GM19023 (cell line): Measurements from ENCODE around the gene ATF5.

Experiments
- ATAC-seq: cut with Tn5 transposase; IDR thresholded peaks from one replicate; pipeline ENCODE4 v1.9.1; 2021; ENCODE audit warnings: mild to moderate bottlenecking, moderate library complexity; ENCODE audit not compliant: unreplicated experiment

ATF5 gene, protein sequence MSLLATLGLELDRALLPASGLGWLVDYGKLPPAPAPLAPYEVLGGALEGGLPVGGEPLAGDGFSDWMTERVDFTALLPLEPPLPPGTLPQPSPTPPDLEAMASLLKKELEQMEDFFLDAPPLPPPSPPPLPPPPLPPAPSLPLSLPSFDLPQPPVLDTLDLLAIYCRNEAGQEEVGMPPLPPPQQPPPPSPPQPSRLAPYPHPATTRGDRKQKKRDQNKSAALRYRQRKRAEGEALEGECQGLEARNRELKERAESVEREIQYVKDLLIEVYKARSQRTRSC

DNA sequence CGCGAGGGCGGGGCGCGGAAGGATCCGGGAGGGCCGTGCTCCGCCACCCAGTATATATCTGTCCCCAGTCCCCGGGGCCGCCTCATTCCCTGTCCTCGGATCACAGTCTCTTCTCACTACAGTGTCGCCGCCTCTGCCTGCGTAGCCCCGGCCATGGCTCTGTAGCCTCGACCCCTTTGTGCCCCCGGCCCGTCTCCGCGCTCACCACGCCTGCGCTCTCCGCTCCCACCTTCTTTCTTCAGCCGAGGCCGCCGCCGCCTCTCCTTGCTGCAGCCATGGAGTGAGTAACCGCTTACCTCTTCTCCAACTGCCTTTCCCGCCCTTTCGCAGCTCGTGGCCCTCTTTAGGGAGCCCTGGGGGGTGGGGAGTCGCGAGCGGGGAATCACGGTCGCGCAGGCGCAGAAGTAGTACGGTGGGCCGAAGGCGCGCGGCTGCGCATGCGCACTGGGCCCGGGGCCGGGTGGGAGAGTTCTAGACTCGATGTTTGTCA, at the start of gene ATF5, which contains the start of gene NUP62:
Gene ATF5 (plus strand): TSS at position 85 of the 490 bp plus-strand sequence. CDS start 1,646 bp downstream, outside the sequence.
Gene NUP62 (minus strand): TSS at position 384 of the 490 bp plus-strand sequence. CDS start 19,697 bp downstream, outside the sequence.
- peak; percentile 42 for ATAC-seq

DNA sequence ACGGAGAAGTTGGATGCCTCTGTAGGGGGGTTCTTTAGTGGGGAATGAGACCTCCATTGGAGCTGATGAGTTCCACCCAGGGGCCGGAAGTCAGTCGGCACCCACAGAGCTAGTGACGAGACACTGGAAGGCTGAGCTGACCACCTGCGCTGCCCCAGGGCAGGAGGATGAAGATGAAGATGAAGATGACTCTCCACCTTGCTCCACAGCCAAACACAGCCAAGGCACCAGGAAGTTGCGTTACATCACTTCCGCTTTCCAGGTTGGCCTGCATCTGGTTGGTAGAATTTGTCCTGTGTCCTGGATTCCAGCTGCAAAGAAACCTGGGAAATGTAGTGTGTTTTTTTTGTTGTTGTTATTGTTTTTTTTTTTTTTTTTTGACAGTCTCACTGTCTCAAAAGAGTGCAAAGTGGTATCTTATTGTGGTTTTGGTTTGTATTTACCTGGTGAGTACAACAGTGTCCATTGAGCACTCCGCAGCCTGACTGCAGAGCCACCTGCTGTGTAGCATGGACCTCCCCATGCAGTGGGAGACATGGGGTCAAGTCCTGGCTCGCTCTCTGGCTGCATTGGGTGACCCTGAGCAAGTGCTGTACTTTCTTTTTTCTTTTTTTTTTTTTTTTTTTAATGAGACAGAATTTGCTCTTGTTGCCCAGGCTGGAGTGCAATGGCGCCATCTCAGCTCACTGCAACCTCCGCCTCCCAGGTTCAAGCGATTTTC, 49.6 kb upstream of the ATF5 start:
- no peak for ATAC-seq

DNA sequence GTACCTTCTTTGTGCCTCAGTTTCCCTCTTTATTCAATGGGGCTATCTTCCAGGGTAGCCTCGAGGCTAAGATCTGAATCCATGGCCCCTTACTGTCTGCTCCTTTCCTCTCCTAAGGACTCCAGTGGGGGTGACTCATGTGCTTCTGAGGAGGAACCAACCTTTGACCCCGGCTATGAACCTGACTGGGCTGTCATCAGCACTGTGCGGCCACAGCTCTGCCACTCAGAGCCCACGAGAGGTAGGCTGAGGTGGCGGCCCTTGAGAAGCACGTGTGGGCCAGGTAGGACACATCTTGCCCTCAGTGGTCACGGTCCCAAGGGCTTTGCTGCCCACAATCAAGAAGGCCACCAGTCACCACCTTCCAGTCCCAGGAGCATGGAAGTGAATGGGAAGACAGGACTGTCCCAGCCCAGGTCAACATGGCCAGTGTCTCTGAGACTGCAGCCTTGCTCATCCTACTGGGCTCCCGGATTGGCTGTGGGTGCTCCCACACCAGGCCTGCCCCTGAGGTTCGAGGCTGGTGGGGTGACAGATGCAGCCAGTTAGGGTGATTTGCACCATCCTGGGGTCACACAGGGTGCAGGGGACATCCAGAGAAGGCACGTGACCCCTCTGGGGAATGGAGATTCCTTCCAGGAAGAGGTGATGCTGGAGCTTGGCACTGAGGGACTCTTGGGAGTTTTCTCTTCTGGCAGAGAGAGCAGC, 48.7 kb upstream of the ATF5 start:
- ATAC-seq, result no peak

- ATAC-seq, result no peak
Observed at GRCh38 chr19:49881186-49881585, 47.8 kb upstream of the ATF5 start.

DNA sequence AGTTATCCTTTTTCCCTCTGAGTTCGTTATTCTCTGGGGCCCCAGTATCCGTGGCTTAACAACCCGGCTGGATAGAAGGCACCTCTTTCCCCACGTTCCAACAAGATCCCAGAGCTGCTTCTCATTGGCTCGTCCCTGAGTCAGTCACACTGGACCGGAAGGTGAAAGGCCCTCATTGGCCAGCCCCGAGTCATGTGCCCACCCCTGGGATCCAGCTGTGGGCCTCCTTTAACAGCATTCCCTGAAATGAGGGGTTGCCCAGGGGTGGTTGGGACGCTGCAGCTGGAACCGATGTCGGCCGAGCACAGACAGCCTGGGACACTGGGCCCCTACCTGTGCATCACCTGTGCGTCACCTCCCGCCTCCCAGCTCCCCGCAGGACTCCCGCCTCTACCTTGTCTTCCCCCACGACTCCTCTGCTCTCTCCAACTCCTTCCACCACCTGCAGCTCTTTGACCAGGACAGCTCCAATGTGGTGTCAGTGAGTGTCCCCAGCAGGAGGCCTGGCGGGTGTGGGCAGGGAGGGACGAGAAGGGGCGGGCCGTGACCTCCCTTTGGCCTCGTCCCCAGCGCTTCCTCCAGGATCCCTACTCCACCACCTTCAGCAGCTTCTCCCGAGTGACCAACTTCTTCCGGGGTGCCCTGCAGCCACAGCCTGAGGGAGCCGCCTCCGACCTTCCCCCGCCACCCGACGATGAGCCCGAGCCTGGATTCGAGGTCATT, 47.2 kb upstream of the ATF5 start:
- no peak for ATAC-seq

- no peak for ATAC-seq
Observed at GRCh38 chr19:49882643-49883042, 46.4 kb upstream of the ATF5 start.

DNA sequence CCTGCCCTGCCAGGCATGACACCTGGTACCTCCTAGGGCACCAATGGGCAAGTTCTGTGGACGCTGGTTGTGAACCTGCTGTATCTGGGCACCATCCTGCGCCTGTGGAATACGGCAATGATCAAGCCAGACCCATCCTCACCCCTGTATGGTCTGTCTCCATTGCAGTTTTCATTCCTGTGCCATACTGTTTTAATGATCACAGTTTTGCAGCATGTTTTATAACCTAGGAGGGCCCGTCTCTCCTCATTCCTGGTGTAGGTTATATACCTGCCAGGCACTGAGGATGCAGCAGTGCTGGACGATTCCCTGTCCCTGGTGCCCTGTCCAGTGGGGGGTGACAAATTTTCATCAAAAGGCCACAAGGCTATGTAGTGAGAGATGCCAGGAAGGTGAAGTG, 45.9 kb upstream of the ATF5 start:
- no peak for ATAC-seq

DNA sequence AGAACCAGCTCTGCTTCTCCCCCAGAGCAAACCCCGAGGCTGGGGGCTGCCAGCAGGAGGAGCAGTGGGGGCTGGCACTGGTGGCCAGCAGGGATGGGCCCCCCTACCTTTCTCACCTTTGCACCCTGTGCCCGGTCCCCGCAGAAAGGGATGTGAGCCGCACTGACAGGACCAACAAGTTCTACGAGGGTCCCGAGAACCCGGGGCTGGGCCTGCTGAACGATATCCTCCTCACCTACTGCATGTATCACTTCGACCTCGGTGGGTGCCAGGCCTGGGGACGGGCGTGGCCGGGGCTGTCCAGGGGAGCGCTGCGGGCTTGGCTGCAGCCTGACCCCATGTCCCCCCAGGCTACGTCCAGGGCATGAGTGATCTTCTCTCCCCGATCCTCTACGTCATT, 44.9 kb upstream of the ATF5 start:
- no peak for ATAC-seq

DNA sequence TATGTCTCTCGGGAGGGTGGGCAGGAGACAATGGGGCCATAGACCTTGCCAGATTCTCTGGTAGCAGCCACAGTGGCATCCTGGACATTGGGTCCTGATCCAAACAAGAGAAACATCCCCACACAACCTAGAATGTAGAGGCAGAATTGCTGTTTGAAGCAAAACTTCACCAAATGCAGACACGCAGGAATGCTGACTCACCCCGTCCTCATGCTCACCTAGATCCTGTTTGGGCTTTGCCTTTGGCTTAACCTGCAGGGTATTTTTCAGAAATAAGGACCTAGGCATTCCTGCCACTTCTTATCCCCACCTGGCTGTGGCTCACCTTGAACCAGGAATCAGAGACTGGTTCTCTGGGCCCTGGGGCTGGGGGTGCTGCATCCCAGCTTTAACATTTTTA, 44.2 kb upstream of the ATF5 start:
- no peak for ATAC-seq

- no peak for ATAC-seq
Observed at GRCh38 chr19:49887037-49887664, 41.9 kb upstream of the ATF5 start.

DNA sequence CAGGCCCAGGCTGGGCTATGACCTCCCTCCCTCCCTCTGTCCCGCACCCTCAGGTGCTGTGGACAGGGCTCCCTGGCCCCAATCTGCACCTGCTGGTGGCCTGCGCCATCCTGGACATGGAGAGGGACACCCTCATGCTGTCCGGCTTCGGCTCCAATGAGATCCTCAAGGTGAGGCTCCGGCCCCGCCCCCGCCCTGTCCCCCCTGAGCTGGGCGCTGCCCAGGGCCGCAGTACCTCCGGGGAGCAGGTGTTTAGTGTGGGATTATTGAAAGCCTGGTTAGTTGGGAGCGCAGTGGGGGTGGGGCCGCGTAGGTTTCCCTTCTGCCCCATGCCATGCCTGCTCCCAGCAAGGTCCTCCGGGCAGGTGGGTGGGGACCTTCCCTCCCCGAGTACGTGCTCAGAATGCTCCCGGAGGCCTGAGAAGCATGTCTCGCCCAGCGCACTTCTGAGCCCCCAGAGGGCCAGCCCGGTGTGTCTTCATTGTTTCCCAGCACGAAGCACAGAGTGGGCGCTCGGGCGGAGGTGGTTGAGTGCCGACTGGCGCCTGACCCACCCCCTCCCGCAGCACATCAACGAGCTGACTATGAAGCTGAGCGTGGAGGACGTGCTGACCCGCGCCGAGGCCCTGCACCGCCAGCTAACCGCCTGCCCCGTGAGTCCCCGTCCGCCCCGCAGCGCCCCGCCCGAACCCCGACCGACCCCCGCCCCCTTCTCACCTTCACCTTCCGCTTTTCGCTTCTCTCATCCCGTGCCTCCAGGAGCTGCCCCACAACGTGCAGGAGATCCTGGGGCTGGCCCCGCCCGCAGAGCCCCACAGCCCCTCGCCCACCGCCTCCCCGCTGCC, 41.1 kb upstream of the ATF5 start:
- ATAC-seq, result no peak

GRCh38 chr19:49888510-49888824, 40.5 kb upstream of the ATF5 start:
- no peak for ATAC-seq

- no peak for ATAC-seq
Observed at GRCh38 chr19:49889038-49889686, 39.8 kb upstream of the ATF5 start.

DNA sequence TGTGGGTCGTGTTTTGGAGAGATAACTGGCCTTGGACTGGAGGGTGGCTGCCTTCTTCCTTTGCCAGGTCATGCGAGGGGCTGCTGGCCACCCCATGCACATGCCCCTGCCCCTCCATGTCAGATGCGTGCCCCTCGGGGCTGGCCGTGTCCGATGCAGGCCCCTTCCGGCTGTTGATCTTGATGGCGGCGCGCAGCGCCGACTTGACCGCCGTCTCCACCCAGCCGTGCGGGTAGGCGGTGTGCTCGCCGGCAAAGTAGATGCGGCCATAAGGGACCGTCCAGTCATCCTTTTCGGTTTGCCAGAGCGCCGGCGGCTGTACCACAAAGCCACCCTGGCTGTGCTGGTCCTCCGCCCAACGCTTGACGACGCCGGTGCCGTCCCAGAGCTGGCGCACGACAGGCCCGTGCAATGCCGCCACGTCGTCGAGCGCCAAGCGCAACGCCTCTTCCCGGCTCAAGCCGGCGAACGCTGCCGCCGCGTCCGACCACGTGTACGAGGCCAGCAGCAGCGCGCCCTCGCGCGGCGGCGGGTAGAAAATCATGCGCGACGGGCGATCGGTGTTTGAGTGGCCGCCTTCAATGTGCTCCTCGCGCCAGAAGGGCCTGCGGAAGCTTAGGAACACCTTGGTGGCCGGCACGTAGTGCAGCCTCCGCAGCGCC, 39.2 kb upstream of the ATF5 start:
- ATAC-seq, result no peak

- ATAC-seq, result no peak
Observed at GRCh38 chr19:49890349-49891311, 38.4 kb upstream of the ATF5 start.

GRCh38 chr19:49891393-49891792, 37.6 kb upstream of the ATF5 start:
- no peak for ATAC-seq

- no peak for ATAC-seq
Observed at GRCh38 chr19:49892716-49893115, 36.3 kb upstream of the ATF5 start.
